WERI-Rb-1 (cell line): ENCODE results near the gene C1QTNF2.

Experiments
- DNase-seq: peaks from one replicate; pipeline ENCODE4 v3.0.0-alpha.2; 2020
- H3K27ac ChIP-seq: fragments of 250-450 bp; sonication (Bioruptor Pico); 2 replicates; pipeline ENCODE4 v1.5.1; 2020; ENCODE audit warnings: mild to moderate bottlenecking, moderate library complexity
- H3K27me3 ChIP-seq: fragments of 250-450 bp; sonication (Bioruptor Pico); 2 replicates; pipeline ENCODE4 v1.5.1; 2021; ENCODE audit warnings: mild to moderate bottlenecking, low read depth, moderate library complexity; ENCODE audit not compliant: insufficient read depth, severe bottlenecking
- H3K36me3 ChIP-seq: fragments of 250-450 bp; sonication (Bioruptor Pico); 2 replicates; pipeline ENCODE4 v1.5.1; 2020; ENCODE audit warnings: mild to moderate bottlenecking, moderate library complexity
- H3K4me3 ChIP-seq: 2 replicates; pipeline ENCODE4 v1.5.1; 2011; ENCODE audit warnings: low read depth, mild to moderate bottlenecking, control low read depth, low read length
- H3K9me3 ChIP-seq: fragments of 250-450 bp; sonication (Bioruptor Pico); 2 replicates; pipeline ENCODE4 v1.5.1; 2021; ENCODE audit warnings: mild to moderate bottlenecking, moderate library complexity; ENCODE audit not compliant: severe bottlenecking
- TF ChIP-seq, protein P1 (sequence below): IDR thresholded peaks from 2 replicates; pipeline ENCODE4 v1.5.1; 2011; ENCODE audit warnings: low read depth, mild to moderate bottlenecking, control low read depth, inconsistent platforms, low read length

C1QTNF2 gene

DNA sequence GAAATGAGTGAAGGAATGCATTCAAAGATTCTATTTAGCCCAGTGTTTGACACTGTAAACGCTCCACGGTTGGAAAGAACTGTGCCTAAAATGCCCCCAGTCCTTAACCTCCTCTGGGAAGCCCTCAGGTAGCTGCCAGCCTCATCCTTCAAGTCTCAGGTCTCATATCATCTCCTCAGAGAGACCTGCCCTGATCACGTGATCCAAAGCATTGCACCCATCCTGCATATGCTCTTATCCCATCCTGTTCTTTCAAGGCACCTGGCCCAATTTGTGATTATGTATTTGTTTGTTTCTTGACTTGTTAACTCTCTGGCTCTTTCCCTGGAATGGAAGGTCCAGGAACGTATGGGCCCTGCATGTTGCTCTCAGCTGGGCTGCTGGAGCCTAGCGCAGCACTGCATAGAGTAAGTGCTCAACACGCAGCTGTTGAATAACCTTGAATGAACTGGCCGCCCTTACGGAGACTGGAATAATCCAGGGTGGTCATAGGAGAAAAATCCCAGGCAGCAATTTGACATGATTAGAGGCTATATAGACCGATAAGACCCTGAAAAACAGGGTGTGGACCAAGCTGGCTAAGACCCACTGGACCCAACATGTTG is 8.7 kb downstream of the C1QTNF2 start:
- H3K36me3 ChIP-seq, result no peaks in the 10 kb centered on the region
- H3K4me3 ChIP-seq, result no peak overlapping the region
- TF ChIP-seq, protein P1, sequence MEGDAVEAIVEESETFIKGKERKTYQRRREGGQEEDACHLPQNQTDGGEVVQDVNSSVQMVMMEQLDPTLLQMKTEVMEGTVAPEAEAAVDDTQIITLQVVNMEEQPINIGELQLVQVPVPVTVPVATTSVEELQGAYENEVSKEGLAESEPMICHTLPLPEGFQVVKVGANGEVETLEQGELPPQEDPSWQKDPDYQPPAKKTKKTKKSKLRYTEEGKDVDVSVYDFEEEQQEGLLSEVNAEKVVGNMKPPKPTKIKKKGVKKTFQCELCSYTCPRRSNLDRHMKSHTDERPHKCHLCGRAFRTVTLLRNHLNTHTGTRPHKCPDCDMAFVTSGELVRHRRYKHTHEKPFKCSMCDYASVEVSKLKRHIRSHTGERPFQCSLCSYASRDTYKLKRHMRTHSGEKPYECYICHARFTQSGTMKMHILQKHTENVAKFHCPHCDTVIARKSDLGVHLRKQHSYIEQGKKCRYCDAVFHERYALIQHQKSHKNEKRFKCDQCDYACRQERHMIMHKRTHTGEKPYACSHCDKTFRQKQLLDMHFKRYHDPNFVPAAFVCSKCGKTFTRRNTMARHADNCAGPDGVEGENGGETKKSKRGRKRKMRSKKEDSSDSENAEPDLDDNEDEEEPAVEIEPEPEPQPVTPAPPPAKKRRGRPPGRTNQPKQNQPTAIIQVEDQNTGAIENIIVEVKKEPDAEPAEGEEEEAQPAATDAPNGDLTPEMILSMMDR, result no peak
- no peak for DNase-seq
- H3K9me3 ChIP-seq, result no peaks in the 10 kb centered on the region
- no peak overlapping the region for H3K27ac ChIP-seq
- H3K27me3 ChIP-seq, result no peaks in the 10 kb centered on the region

DNA sequence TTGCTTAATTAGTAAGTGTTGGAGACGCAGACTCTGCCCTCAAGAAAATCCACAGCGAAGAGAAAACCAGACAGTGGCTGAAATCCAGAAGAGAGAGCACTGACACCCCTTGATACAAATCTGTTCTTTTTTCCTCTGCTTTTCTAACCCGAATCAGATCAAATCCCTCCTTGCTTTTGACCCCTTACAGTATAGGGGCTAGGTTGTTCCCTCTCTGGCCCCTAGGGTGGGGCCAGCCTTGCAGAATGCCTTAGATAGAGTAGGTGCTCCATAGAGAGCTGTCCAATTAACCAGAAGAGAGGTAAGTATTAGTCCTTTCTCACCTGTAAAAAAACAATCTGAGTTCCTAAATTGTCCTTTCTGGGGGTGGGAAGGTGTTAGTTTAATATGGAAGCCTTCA is 10.1 kb downstream of the C1QTNF2 start:
- TF ChIP-seq, protein P1, result no peak
- no peak for DNase-seq
- H3K27me3 ChIP-seq, result no peaks in the 10 kb centered on the region

DNA sequence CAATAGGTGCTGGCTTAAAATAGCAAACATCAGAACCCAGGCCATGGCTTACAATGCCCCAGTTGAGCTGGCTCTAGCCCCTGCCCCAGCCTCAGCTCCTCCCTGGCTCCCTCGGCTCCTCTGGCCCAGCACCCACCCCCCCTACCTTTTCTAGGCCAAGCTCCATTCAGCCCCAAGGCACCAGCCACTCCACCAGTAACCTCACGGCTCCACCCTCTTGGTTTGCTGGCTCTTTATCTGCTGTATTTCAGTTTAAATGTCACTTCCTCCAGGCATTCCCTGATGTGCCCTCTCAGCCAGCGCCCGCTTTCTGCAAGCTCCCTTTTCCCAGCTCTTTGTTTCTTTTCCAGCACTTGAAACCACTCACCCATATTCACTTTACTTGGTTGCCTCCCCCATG is 10.6 kb downstream of the C1QTNF2 start:
- Histone ChIP-seq H3K27ac (no peak overlapping the region), H3K4me3 (no peak overlapping the region), H3K27me3 (no peaks in the 10 kb centered on the region), H3K9me3 (no peaks in the 10 kb centered on the region), H3K36me3 (no peaks in the 10 kb centered on the region)
- TF ChIP-seq, protein P1, result no peak
- DNase-seq, result no peak

More for the DNA sequence above, 10.1 kb downstream of the C1QTNF2 start:
- Histone ChIP-seq H3K36me3 (no peaks in the 10 kb centered on the region), H3K27ac (no peak overlapping the region), H3K9me3 (no peaks in the 10 kb centered on the region), H3K4me3 (no peak overlapping the region)

DNA sequence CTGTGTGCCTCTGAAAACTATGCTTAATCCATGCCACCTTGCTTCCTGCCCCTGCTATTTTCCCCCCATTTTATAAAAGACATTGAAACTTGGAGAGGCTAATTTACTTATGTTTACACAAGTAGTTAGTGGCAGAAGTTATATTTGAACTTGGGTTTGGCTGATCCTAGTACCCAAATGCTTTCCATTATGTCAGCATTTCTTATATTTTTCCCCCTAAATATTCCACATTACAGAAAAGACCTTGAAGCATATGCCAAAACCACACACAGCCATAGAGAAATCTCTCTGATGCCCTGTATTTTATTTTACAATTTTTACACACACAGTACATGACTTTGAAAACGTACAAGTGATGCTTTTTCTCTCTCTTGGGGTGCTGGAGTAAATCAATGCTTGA is 11.2 kb downstream of the C1QTNF2 start:
- DNase-seq, result no peak
- TF ChIP-seq, protein P1, result no peak
- H3K27ac ChIP-seq, result no peak overlapping the region
- no peaks in the 10 kb centered on the region for H3K36me3 ChIP-seq
- H3K27me3 ChIP-seq, result no peaks in the 10 kb centered on the region
- H3K9me3 ChIP-seq, result no peaks in the 10 kb centered on the region
- no peak overlapping the region for H3K4me3 ChIP-seq

DNA sequence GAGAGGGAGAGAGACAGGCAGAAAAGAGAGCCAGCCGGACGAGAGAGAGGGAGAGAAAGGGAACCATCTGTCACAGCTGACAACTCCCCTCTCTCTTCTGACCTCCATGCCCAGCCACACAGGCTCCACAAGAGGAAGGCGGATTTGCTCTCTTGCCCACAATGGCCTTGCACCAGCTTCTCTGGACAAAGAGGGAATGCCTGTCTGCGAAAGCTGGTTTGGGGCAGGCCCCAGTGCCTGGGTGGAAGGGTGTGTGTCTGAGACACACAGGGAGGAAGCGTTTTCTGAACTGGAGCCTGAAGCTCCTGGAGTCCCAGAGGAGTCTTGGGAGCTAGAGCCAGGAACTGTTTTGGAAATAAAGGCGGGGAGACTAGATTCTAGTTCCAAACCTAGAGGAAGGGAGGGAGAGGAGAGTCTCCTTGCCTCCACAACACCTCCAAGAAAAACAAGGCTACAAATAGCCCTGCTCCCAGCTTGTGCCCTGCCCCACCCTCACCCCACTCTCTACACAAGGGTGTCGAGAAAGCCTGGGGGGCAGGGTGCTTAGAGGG is 12.5 kb downstream of the C1QTNF2 start:
- DNase-seq, result no peak
- Histone ChIP-seq H3K27me3 (no peaks in the 10 kb centered on the region), H3K9me3 (no peaks in the 10 kb centered on the region), H3K4me3 (no peak overlapping the region), H3K27ac (no peak overlapping the region; the same call in 1 of the 2 replicates), H3K36me3 (no peaks in the 10 kb centered on the region)
- TF ChIP-seq, protein P1, result no peak

DNA sequence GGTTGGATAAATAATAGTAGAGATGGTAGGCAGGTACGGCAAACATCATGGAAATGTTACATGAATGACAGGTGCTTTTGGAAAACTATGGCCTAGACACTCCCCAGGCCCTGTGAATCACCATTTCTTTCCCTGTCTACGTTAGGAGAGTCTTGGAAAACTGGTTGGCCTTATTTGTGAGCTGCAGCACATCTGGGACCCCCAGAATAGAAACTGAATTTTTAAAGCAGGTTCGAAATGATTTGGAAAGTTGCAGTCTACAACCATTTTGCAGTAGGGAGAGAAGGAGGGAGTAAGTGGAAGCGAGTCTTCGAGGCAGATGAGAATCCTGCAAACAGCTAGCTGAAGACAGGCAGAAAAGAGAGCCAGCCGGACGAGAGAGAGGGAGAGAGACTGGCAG is 13.0 kb downstream of the C1QTNF2 start:
- no peaks in the 10 kb centered on the region for H3K9me3 ChIP-seq
- no peaks in the 10 kb centered on the region for H3K27me3 ChIP-seq
- TF ChIP-seq, protein P1, result no peak
- H3K36me3 ChIP-seq, result no peaks in the 10 kb centered on the region
- DNase-seq, result no peak
- H3K4me3 ChIP-seq, result no peak overlapping the region
- H3K27ac ChIP-seq, result no peak overlapping the region
